Tracheal epithelial cell (primary cell): ENCODE measurements around the gene PALM3. TPM values are rescaled to one million over a fixed set of nuclear protein-coding genes. Genes with fewer than 3 reads are reported as not detected.

Experiments used
- total RNA-seq: library from RNA; depleted of rRNA; stranded (reverse); fragments of >200 nt; gene quantifications from 2 replicates; pipeline ENCODE4 v1.2.1, GENCODE V29; 2014

The PALM3 gene, protein sequence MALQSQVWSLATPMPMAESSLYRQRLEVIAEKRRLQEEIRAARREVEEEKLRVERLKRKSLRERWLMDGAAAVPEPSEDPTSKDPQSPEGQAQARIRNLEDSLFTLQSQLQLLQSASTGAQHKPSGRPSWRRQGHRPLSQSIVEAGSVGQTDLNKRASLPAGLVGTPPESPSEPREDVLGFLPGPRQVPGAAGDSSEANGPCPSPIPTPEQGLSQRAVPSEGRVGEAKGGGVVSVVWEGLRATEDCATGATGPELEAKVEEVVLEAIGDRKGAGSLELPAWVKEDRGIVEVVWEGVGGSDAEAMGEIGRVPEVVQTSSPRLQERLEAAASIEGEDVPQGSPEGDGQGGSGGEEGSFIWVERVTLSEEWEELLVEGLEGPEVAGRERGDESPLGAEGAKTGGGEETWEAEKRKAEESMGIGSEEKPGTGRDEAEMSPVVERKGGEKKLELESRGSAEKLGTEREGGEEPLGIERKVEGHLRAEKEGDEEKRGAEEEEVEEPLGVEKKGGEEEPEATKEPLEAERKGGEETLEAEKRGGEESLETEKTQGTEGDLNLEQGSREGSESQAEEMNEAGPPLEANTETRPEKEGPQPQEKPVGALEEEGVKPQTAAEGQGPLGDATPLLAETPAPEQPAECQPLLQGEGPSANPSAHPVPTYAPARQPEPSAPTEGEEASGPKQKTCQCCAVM
- not detected in 2 replicates for total RNA-seq

GRCh38 chr19:14061751-14062557 is at the start of gene PALM3:
Gene PALM3 (minus strand): TSS chr19:14062076. CDS start chr19:14061980, 96 bp downstream.

GRCh38 chr19:14090509-14091080 is 28.7 kb upstream of the PALM3 start, which contains the start of gene SAMD1:
Gene SAMD1 (minus strand): TSS chr19:14090751.

GRCh38 chr19:14085309-14085995 is 23.6 kb upstream of the PALM3 start, which contains the start of gene C19orf67:
Gene C19orf67 (minus strand): TSS chr19:14085783. CDS start chr19:14085627, 156 bp downstream.

GRCh38 chr19:14072535-14073260 is 10.8 kb upstream of the PALM3 start, which contains the start of gene MISP3:
Gene MISP3 (plus strand): TSS chr19:14072786. CDS start chr19:14073310, 524 bp downstream.

DNA sequence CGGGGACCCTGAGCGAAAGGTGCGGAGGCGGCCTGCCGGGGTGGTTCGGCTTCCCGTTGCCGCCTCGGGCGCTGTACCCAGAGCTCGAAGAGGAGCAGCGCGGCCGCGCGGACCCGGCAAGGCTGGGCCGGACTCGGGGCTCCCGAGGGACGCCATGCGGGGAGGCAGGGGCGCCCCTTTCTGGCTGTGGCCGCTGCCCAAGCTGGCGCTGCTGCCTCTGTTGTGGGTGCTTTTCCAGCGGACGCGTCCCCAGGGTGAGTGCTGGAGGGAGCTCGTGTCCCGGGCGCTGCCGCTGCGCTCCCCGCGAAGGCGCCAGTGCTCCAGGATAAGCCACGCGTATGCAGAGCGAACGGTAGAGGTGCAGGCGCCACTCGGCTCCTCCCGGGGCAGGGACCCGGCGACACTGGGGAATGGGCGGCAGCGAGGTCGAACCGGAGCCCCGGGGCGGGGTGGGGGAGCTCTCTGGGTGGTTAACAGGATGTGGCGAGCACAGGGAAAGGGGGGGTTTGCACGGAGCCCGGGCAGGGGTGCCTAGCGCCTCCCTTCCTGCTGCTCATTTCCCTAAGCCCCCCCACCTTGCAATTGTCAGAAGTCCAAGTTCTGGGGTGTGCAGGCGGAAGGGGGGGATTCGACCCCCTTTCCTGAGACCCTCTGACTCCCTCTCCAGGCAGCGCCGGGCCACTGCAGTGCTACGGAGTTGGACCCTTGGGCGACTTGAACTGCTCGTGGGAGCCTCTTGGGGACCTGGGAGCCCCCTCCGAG is 30.0 kb downstream of the PALM3 start, which contains the start of gene IL27RA:
IL27RA (plus strand) TSS at position 44 of the 762 bp plus-strand sequence; CDS start at position 155, 111 bp downstream.

DNA sequence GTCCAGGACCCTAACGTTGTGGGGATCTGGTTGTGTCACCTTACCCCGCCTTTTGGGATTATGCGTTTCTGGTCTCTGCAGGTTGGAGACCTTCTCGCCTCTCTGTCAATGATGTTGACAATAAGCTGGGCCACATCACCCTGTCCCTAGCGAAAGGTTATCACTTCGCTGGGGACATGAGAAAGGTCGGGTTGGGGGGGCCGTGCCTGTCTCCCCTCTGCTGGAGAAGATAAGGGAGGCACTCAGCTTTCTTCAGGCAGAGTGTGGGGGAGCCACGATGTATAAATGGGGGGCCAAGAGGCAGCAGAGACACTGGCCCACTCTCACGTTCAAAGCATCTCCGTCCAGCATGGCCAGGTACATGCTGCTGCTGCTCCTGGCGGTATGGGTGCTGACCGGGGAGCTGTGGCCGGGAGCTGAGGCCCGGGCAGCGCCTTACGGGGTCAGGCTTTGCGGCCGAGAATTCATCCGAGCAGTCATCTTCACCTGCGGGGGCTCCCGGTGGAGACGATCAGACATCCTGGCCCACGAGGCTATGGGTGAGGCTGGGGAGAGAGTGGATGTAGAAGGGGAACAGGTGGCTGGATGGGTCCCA is 33.9 kb downstream of the PALM3 start, which contains the start of gene RLN3:
RLN3 (plus strand) TSS at position 293 of the 595 bp plus-strand sequence; CDS start at position 350, 57 bp downstream.

DNA sequence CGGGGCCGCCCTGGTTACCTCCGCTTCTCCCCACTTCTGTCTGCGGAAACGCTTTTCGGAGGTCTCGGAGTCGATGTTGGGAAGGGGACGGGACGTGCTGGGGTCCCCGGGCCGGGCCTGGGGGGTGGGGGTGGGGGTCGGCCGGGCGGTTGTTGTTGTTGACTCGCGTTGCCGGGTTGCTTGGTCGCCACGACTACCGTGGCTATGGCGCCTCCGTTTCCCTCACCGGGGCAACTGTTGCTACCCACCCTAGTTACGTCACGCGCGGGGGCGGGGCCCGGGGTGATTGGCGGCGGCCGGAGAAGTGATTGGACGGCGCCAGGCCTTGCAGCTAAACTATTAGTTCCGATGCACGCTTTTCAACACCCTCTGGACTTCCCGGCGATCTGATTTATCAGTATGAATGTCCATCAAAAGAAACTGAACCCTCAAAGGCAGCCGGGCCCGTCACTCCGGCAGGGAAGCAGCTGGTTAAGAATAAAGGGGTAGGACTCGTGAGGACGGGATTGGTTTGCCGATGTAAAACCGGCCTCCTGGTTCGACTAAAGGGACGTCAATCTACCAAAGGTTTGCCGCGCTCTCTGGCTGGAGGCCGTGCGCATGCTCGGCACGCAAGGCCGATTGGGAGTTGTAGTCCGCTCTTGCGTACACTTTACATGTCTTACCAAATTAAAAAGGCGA is 55.7 kb downstream of the PALM3 start, which contains the start of gene RFX1:
RFX1 (minus strand) TSS at position 236 of the 681 bp plus-strand sequence. CDS start 12,477 bp downstream, outside the sequence.

Other genes starting within 250 kb of the PALM3 start
- gene NANOS3, start 184.9 kb downstream of the PALM3 start, total RNA-seq, result 0.96 TPM in 1 of 2 replicates, not detected in the other
- gene BRME1, start 156.0 kb downstream of the PALM3 start, total RNA-seq, result under 0.01 TPM in 1 of 2 replicates, not detected in the other
- 9.6 and 10.9 TPM in 2 replicates for gene CC2D1A, start 155.9 kb downstream of the PALM3 start, total RNA-seq
- gene PODNL1, start 123.7 kb downstream of the PALM3 start, total RNA-seq, result 0.21 and 0.72 TPM in 2 replicates
- 4.0 and 7.0 TPM in 2 replicates for gene DCAF15, start 109.6 kb downstream of the PALM3 start, total RNA-seq
- 1.2 and 1.9 TPM in 2 replicates for gene RFX1, start 55.8 kb downstream of the PALM3 start, total RNA-seq
- not detected in 2 replicates for gene RLN3, start 33.9 kb downstream of the PALM3 start, total RNA-seq
- gene IL27RA, start 30.3 kb downstream of the PALM3 start, total RNA-seq, result 1.3 and 8.7 TPM in 2 replicates
- 0.64 and 0.72 TPM in 2 replicates for gene MISP3, start 10.7 kb upstream of the PALM3 start, total RNA-seq
- gene C19orf67, start 23.7 kb upstream of the PALM3 start, total RNA-seq, result 0.48 TPM in 1 of 2 replicates, not detected in the other
- 23.1 and 43.7 TPM in 2 replicates for gene SAMD1, start 28.7 kb upstream of the PALM3 start, total RNA-seq
- 18.8 and 28.6 TPM in 2 replicates for gene PRKACA, start 55.7 kb upstream of the PALM3 start, total RNA-seq
- 1.7 TPM in 1 of 2 replicates, not detected in the other for gene ASF1B, start 74.5 kb upstream of the PALM3 start, total RNA-seq
- gene ADGRL1, start 144.1 kb upstream of the PALM3 start, total RNA-seq, result 2.8 and 4.1 TPM in 2 replicates